CD4-positive, alpha-beta T cell treated with Interferon alpha-2 for 1 hour (primary cell): ENCODE measurements around the gene SSNA1.
"Not testable (repeated sequence)": the region's sequence is repeated elsewhere in the genome, so short reads cannot be mapped to it uniquely, and the experiment has no call there.

Source experiments
- DNase-seq, 2 donors: peaks; one replicate each; pipeline ENCODE4 v3.0.0-alpha.2; 2020 to 2022

Gene SSNA1

GRCh38 chr9:137234758-137235423 lies 46.4 kb downstream of the SSNA1 start:
- DNase-seq = no peak

DNA sequence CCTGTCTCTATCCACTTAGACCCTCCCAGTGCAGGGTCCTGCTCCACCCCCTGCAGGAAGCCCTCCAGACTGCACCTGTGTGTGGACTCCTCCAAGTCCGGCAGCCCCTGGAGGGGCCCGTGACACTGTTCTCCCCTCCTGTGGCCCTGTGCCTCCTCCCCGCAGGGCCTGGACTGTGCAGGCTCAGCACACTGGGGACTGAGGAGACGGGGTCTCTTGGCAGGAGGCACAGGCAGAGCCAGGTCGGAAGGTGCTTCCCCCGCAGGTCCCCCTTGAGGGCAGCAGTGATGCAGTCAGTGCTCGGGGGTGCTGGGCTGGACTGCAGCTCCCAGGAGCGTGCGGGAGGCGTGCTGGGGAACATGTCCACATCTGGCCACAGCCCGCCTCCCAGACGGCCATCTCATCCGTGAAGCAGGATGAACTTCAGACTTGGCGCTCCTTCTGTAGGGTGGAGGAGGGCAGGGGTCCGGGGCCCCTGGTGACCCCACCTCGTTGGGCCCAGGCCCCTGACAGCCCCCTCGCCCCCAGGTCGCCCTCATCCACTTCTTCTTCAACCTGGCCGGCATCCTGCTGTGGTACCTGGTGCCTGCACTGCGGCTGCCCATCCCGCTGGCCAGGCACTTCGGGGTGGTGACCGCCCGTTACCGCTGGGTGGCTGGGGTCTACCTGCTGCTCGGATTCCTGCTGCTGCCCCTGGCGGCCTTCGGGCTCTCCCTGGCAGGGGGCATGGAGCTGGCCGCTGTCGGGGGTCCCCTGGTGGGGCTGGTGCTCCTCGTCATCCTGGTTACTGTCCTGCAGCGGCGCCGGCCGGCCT lies 47.2 kb downstream of the SSNA1 start:
- DNase-seq = no peak

DNA sequence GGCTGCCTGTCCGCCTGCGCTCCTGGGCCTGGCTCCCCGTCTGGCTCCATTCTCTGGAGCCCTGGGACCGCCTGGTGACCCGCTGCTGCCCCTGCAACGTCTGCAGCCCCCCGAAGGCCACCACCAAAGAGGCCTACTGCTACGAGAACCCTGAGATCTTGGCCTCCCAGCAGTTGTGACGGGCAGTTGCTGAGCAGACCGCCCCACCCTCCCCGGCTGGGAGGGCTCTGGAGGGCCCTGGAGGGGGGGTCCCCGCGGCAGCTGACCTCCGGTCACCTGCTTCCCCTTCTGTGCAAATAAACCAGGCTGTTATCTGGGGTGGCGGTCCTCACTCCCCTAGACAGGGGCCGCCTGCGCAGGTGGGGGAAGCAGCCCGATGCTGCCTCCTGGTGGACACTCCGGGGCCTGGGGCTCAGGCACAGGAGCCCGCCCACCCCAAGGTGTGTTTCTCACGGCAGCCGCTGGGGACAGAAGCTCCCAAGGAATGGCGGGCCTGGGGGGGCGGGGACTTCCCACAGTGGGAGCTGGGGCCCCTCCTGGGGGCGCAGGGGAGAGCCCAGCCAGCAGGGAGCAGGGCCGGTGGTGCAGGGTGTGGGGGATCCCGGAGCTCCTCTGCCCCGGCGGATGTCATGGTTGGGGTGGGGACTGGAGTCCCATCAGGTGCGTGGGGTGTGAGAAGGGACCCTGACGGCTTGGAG lies 47.9 kb downstream of the SSNA1 start:
- DNase-seq = peak; percentile 88 to 91

- DNase-seq = no peak
These were observed 48.5 kb downstream of the SSNA1 start for GRCh38 chr9:137236936-137237421.

GRCh38 chr9:137237759-137238726 lies 49.6 kb downstream of the SSNA1 start:
- no peak for DNase-seq

GRCh38 chr9:137239541-137240200 lies 51.2 kb downstream of the SSNA1 start:
- DNase-seq = not testable (repeated sequence)
